HG03045 (cell line): ENCODE data around the gene CYB561D1.

Experiments
- ATAC-seq: cut with Tn5 transposase; IDR thresholded peaks from one replicate; pipeline ENCODE4 v1.9.1; 2021; ENCODE audit warnings: mild to moderate bottlenecking, moderate library complexity; ENCODE audit not compliant: unreplicated experiment

CYB561D1 gene

DNA sequence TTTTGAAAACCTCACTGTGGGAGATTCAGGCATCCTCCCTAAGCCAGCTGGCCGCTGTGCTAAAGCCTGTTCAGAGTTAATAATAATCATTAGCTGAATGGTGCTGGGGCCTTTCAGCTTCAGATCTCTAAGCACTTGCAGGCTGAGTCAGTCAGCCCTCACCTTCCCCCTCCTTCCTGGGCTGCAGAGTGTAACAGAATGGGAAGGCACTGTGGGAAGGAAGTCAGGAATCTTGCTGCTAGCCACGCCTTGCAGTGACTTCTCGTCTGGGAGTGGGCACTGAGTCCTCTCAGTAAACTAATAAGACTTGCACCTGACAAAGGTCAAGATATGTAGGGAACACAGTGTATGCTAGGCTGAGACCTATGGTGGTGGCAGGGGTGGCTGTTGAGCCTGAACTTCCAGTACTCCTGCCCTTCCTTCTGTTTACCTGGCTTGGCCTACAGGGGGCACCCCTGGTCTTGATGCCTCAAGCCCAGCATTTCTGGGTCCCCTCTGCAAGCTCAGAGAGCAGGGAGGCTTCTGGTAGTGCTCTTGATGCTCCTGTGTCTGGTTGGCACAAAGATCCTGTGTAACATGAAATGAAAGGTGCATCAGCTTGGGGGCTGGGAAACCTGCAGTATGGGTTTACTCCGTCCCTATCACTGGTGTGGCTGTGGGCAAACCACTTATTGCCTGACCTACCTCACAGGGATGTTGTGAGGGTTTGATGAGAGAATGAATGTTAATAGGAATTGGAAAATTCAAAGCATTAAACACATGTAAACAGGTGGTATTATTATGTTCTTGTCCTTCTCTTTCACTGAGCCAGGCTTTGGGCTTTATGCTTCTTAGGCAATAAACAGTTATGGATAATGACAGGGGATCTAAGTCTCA lies 6.0 kb downstream of the CYB561D1 start:
- no peak for ATAC-seq

DNA sequence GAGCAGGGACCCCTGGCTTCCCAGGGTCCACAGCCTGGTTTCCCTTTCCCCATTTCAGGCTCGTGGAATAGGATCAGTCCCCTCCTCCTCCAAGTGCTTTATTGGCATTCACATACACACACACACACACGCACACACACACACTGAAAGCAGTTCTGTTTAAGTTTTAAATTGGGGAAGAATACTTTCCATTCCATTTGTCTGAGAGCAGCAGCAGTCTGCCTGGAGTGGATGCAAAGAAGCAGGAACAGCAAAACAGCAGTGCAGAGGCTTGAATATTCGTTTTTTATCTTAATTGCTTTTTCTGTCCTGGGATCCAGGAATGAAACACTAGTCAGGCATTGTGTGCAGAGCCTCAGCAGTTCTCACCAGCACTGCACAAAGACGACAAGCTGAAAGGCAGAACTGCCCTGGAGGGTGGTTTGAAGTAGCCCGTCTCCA lies 7.1 kb downstream of the CYB561D1 start:
- no peak for ATAC-seq

DNA sequence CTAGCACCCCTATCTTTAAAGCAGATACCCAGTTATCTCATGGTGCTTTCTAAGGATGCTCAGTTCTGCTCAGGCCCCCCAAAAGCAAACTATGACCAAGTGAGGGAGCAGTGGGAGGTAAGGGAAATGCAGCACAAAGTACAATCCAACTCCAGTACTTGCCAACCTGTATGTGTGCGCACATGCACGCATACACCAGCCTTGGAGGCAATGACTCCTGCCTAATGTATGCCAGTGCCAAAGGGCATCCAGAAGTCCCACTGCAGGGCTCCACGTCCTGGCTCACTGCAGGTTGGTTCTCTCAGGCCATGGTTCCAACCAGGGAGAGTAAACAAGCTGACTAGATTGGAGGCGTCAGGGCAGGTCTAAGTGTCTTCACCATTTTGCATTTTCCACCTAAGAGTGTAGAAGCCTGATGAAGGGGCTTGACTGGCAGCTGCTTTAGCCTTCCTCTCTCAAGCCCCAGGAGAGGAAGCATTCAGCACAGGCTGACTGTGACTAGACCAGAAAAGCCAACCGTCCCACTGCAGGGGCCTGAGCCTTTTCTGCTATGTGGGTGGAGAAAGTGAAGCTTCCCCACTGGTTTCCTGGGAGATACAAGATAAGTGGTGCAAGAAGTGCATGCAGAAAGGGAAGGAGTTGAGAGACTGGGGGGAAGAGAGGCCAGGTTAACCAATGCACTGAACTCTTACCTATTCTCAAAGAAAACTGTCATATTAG lies 7.9 kb downstream of the CYB561D1 start:
- ATAC-seq = no peak

DNA sequence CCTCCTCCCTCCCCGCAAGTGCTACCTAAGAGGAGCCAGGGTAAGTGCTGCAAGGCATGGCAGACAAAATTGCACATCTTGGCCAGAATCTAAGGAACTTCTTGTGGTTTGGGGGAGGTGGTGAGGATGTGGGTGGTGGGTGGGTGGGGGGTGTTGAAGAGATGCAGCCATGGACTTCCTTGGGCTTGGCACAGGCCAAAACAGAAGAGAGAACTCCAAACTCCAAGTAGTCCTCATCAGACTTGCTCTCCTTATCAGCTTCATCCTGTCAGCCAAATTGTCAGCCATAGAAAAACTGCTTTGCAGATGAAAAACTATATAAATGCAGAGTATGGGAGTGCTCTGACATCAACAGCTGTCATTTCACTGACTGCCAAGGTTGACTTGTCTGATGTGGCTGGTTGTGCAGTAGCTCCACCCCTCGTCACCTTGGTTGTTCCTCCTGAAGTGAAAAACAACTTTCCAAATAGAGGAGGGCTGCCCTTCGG lies 8.5 kb downstream of the CYB561D1 start:
- no peak for ATAC-seq

DNA sequence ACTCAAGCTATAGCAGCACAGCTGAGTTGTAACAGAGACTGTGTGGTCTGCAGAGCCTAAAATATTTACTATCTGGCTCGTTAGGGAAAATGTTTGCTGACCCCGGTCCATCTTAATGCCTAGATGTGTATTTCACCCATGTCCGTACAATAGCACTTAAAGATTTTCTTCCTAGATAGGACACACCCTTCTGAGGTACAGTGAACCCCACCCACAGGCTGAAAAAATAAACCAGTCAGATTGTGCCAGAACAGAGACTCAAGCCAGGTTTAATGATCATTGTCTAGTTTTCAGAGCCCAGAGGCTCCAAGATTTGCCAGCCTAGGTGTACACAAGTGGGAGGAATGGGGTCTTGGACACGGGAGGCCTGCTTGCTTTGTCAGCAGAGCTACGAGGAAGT lies 10.0 kb downstream of the CYB561D1 start:
- no peak for ATAC-seq

DNA sequence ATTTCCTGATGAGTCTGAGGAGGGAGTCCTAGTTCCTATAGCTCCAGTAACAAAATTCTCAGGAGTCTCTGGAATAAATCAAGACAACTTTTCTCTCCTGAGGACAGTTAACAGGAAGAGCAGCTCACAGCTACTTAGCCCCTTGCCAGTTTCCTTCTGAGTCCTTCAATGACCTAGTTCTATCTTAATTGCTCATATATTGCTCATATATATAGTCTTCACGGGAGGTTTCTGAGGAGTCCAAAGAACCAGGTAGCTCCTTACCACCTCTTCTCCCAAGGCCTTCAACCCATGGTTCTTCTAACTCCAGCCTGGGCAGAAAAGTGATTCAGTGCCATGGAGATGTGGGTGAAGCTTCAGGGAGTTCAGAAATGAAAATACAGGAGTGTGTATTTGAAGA lies 11.1 kb downstream of the CYB561D1 start:
- no peak for ATAC-seq

DNA sequence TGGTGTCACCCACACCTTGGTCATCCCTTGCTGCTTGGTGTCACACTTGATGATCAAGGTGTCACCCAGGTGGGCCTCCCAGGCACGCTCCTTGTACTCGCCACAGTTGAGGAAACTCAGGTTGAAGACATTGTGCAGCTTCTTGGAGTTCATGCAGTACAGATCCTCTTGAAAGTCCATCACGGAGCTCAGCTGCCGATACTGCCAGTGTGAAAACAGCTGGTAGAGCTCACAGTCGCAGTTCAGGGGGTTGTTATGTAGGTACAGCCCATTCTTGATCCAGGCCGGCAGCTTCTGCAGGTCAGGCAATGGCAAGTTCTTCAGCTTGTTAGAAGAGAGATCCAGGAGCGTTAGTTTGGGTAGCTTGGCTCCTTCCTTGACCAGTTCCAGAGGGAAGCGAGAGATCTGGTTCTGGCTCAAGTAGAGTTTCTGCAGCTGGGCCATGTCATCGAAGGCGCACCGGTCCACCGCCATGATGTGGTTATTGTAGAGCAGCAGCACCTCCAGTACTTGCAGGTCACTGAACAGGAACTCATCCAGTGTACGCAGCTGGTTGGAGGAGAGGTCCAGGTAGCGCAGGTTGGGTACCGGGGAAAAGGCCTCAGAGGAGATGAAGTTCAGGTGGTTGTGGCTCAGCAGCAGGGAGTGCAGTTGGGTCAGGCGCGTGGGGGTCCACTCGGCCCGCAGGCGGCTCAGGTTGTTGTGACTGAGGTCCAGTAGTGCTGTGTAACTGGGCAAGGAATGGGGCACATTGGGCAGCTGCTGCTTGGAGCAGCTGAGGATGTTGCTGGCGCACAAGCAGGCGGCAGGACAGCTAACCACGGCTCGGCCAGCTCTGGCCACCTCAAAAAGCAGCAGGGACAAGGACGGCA lies 14.3 kb downstream of the CYB561D1 start:
- no peak for ATAC-seq

DNA sequence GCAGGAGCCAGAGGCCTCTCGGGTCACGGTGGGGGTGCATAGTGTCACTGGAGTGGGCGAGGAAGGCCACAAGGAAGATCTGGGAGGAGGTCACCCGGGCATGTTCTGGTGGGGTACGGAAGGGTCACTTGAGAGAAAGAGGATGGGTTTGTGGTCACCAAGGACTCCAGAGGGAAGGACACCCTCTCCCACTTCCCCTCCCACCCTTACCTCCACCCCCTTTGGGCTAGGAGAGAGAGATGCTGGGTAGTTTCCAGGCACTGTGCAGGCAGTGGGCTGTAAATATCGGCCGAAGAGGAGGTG lies 14.9 kb downstream of the CYB561D1 start:
- ATAC-seq = no peak

DNA sequence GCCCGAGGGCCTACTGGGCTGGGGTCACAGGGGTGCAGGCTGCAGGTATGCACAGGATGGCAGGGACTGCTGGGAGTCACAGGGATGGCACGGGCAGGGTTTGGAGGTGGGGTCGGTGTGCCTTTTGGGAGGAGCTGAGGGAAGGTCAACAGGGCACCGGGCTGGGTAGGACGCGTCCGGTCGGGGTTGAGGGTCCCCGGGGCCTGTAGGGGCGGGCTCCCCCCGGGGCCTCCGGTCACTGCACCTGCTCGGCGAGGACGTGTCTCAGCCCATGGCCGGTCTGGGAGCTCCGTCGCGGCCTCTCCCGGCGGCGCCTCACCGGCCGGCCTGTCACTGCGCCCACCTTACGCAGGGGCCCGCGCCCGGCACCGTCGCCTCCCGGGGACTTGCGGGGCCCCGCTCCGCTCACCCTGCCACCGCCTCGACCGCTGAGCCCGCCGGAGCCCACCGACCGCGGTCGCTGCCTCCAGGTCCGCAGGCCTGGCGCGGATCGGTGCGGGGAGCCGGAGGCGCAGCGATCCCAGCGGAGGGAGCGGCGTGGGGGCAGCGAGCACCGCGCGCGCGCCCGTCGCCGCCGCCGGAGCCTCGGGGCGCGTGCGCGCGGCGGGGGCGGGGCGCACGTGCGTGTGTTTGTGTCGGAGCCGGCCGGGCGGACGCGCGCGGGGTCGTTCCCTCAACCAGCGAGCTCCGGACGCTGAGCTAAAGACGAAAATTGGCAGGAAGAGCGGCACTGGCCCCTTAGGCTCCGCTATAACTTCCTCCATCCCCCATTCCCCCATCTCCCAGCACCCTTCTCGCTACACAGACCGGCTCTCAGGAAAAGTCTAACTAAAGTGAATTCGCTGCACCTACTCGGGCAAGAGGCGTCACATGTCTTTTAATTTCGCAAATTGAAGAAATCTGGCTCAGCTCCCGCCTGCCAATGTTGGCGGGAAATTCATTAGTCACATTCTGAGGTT lies 15.6 kb downstream of the CYB561D1 start, which contains the start of gene AMIGO1:
Gene AMIGO1 (minus strand): TSS at position 552 of the 959 bp plus-strand sequence. CDS start 815 bp downstream, outside the sequence.
- ATAC-seq = no peak

DNA sequence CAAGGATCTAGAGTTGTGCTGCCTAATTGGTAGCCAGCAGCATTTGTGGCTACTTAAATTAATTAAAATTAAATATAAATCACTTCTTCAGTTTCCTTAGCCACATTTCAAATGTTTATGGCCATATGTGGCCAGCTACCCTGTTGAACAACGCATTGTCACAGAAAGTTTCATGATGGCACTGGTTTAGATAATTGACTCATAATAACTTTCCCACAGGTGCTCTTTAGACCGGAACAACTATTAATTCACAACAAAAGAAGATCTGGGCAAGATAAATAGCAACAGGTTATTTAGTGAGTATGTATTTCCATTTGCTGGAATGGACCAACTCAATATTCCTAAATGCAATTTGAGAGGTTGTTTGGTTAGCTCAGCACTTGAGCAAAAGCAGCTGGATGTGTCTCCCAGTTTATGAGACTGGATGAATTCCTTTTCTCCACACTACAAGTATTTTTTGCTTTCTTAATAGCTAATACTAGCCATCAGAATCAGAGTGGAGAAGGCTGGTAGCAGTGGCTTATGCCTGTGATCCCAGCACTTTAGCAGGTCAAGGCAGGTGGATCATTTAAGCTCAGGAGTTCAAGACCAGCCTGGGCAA lies 19.3 kb downstream of the CYB561D1 start:
- ATAC-seq = no peak

DNA sequence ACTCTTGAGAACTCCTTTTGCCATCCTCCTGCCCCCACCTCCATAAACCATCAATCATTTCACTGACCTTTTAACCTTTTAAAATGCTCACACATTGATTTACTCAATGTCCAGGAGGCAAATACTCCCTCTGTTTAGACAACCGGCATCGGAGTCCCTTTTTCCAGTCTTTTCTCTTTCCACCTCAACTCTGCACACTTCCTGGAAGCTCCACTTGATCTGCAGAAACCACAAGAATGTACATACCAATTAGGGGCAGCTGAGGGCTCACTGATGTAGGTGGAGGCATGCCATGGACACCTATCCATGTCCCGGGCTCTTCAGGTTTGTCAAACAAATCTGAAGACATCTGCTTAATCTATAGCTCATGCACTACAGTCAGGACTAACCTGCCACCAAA lies 21.0 kb downstream of the CYB561D1 start:
- no peak for ATAC-seq

DNA sequence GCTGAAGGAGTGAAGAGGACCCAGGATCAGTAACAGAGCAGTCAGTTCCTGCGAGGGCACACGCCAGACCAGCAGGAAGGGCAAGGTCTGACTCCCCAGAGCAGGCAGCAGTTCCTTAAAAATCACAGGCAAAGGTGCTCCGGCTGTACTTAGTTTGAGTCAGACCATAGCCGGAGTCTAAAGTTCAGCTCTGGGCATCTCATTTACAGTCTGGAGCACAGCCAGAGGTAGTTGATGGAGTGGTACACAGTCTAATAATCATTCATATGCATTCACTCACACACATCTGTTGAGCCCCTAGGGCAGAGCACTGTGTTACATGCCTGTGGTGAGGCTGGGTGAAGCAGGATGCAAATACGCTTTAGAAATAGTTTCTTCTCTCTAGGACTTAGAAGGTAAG lies 23.0 kb downstream of the CYB561D1 start:
- no peak for ATAC-seq

DNA sequence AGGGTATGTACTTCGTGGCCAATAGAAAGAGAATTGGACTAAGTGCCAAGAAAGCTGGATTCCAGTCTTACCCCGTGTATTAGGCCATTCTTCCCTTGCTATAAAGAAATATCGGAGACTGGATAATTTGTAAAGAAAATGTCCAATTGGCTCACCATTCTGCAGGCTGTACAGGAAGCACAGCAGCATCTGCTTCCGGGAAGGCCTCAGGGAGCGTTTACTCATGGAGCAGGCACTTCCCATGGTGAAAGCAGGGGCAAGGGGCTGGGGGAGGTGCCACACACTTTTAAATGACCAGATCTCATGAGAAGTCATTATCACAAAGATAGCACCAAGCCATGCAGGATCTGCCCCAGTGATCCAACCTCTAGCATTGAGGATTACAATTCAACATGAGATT lies 23.4 kb downstream of the CYB561D1 start:
- ATAC-seq = no peak

DNA sequence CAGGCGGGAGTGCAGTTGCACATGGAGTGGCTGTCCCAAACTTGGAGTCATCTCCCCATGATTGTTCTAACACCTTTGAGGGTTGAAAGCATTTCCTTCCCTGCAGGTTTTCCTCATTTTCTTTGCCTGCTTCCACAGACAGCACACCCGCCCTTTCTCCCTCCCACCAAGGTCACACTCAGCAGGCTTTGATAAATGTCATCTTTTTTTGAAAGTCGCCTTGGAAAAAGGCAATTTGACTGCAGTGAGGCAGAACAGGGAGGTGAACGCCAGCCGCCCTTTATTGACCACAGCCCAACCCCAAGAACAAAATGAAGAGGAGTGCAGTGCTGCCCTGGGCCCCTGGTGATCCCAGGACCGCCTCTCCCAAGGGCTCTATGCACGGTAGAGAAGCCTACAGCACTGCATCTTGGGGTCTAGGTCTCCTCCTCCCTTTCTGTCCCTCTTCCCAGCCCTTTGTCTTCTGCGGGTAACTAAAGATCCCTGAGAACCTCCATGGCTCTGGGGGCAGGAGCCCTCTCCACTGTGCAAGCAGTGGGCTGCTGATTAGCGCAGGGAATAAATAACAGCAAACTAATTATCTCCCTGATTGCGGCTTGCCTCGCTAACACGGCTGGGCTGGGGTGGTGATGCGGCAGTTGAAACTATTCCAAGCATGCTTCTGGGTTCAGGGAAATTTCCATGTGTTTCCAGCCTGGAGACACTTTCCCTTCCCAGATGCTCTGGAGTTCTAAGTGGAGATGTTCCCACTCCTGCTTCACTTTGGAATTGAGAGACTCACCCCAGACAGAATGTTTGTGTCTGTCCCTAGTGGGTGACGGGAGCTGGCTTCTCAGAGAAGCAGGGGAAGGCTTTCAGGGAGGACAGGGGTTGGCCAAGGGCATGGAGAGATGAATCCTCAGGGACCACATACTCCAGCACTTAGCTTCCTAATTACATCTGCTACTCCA lies 27.4 kb downstream of the CYB561D1 start:
- no peak for ATAC-seq

DNA sequence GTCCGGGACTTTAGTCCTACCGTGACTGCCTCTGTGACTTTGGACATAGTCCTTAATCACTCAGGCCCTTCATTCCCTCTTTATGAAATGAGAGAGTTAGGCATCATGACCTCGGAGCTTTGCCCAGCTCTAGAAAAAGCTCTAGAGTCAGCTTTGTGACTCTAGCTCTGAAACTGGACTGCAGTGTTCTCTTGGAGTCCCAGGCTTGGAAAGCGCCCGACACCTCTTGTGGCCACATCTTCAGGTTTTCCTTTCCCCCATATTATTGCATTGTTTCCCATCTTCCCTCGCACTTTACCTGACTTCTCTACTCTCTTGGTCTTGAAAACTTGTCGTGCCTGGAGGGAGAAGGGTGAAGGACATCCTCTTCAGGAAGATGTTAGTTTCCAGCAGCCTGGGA lies 28.1 kb downstream of the CYB561D1 start:
- ATAC-seq = no peak

DNA sequence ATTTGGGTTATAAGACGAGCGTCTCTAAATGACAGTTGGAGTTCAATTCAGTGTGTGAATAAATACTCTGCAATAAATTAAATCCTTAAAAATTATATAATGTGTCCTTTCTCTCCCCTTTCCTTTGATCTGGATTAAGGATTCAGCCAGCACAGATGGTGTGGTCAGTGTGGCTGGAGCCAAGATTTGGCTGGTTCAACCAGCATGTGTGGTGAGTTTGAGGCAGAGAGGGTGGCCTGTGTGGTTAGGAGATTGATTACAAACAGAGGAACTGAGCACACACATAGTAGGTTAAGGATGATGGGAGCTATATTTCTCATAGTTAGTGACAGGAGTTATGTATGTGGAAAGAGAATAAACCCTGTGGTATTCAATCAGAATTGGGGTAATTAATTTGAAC lies 29.8 kb downstream of the CYB561D1 start:
- no peak for ATAC-seq

DNA sequence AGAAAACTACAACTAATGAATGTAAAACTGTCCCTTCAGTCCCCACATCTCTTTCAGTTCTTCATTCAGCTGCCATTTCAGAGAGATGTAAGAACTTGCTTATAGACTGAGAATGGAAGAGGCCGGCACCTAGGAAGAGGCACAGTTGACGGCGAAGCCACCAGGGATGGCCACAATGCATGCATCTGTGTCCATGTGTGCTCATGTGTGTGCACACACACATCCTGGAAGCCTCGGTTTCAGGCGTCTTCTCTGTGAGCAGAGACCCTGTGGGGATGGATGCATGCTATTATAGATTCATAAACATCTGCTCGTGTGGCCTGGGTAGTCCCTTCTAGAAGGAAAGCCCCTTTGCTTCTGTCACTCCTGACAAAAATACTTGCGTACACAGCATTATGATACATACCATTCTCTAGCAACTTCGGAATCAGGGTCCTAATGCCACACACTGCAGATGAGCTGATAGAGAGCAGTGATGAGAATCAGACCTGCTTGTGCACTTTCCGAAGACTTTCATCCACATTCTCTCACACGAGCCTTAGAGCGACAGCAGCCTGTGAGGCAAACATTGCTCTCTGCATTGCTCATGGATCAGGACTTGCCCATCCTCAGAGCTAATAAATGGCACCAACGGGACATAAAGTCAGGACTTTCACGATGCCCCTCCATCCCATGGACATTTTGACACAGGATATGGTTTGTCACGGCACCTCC lies 33.4 kb downstream of the CYB561D1 start:
- peak; percentile 52 for ATAC-seq
